Kasumi-1 (cell line): ENCODE measurements around the gene MOB3A.
"Not testable (repeated sequence)": the region's sequence is repeated elsewhere in the genome, so short reads cannot be mapped to it uniquely, and the experiment has no call there.

Experiments
- DNase-seq, 2 experiments: peaks; one replicate each; lab custom pipeline; 2025; lab: John Stamatoyannopoulos, UW

Gene MOB3A

DNA sequence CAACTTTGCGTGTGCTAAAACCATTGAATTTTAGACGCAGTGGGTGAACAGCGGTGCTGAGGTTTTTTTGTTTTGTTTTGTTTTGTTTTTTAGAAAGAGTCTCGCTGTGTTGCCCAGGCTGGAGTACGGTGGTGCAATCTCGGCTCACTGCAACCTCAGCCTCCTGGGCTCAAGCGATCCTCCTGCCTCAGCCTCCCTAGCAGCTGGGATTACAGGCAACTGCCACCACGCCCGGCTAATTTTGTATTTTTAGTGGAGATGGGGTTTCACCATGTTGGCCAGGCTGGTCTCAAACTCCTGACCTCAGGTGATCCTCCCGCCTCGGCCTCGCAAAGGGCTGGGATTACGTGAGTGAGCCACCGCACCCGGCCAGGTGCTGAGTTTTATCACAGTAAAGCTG, 61.9 kb downstream of the MOB3A start:
- not testable (repeated sequence) for DNase-seq

GRCh38 chr19:2033825-2034159, 62.3 kb downstream of the MOB3A start:
- no peak for DNase-seq

DNA sequence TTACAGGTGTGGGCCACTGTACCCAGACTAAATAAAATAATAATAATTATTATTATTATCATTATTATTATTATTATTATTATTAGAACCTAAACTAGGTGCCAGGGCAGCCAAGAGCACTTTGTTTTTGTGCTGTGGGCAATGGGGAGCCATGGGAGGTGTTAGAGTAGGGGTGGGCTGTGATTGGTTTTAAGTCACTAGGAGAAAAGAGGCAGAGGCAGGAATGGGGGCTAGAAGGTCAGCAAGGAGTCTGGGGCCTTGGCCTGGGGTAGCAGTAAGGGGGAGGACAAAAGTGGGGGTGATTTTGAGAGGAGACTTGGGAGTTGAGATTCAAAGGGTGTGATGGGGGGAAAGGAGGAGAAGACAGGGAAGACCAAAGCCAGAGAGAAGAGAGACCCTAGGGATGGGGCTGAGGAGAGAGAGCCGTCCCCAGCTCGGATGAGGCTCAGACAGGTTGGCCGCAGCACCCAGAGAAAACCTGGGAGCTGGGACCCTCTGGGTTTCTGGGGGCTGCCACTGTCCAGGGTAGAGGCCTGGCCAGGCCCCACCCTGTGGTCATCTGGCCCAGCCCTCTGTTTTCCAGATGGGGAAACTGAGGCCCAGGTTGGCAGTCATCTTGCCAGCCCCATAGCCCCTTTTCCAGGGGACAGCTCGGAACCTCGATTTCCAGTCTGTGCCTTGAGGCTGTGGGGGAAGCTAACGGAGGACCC, 62.9 kb downstream of the MOB3A start:
- no peak for DNase-seq

GRCh38 chr19:2032296-2032941, 63.7 kb downstream of the MOB3A start:
- peak; percentile 86 to 90 for DNase-seq

GRCh38 chr19:2027361-2027760, 68.8 kb downstream of the MOB3A start:
- DNase-seq: peak; percentile 20 to 47

GRCh38 chr19:2026770-2027169, 69.4 kb downstream of the MOB3A start:
- DNase-seq: no peak

GRCh38 chr19:2022289-2022688, 73.8 kb downstream of the MOB3A start:
- no peak for DNase-seq

DNA sequence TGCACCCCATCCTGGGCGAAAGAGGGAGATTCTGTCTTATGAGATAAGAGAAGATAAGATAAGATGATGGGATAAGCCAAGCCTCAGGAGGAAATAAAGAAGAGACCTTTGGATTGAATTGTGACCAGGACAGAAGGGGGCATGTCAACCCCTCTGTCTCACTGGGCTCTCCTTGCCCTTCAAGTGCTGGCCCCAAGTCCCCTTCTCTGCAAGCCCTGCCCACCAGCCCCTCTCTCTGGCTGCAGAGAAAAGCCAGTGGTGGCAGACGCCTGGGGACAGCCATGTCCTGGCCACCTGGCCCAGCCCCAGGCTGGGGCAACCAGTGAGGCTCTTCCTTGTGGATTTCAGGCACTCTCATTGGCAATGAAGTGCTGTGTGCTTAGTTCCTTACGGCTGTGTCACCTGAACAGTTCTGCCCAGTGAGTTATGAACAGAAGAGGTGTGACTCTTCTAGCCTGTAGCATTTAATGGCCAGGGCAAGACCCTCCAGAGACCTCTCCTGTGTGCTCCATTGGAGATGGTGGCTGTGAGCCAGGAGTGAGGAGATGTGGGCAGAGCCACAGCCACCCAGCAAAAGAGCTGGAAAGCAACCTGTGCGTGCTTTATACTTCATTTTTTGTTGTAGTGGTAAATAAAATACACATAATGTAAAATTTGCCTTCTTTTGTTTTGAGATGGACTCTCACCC, 74.5 kb downstream of the MOB3A start:
- DNase-seq: no peak
